ENCODE measurements around the gene STMN3.

- TF ChIP-seq REST (tag by site-specific recombination; IDR thresholded peaks at IDR 0.05) (no peak; the same call in 1 of the 2 replicates), CTCF (tag by site-specific recombination; IDR thresholded peaks at IDR 0.05) (0 out of 2 replicates have a peak, but pooled peaks have one; percentile 18), ZNF157 (tag by site-specific recombination; IDR thresholded peaks at IDR 0.05) (no peak), ZNF501 (tag by site-specific recombination; IDR thresholded peaks at IDR 0.05) (no peak), ZNF639 (tag by site-specific recombination; IDR thresholded peaks at IDR 0.05) (no peak), ELK4 (IDR thresholded peaks at IDR 0.05; ENCODE audit: borderline replicate concordance, low read depth, low read length) (no peak), ZNF398 (tag by site-specific recombination; IDR thresholded peaks at IDR 0.05) (no peak), ZSCAN23 (tag by site-specific recombination; IDR thresholded peaks at IDR 0.05) (no peak; the same call in 1 of the 2 replicates), ZEB2 (tag by site-specific recombination; IDR thresholded peaks at IDR 0.05) (no peak), ZNF610 (tag by site-specific recombination; IDR thresholded peaks at IDR 0.05; ENCODE audit: borderline replicate concordance) (no peak), ZNF280C (tag by site-specific recombination; IDR thresholded peaks at IDR 0.05) (no peak)
Measured at GRCh38 chr20:63658749-63659187, 5.5 kb upstream of the STMN3 start.

Data from HEK293 (cell line).